GM23338 (cell line): ENCODE results near the gene GATAD2B. TPM values are rescaled to one million over a fixed set of nuclear protein-coding genes. Genes with fewer than 3 reads are reported as not detected.

Experiments used
- ATAC-seq: fragments of 200-7000 bp; cut with Tn5 transposase; 3 replicates; pipeline ENCODE4 v1.9.1; 2020
- DNase-seq: peaks from one replicate; pipeline ENCODE4 v3.0.0-alpha.2; 2015; ENCODE audit warnings: low spot score
- H2AFZ ChIP-seq: fragments of 200-600 bp; sonication (generic); 2 replicates; pipeline ENCODE4 v1.8.0; 2016; ENCODE audit warnings: antibody characterized with exemption, mild to moderate bottlenecking, moderate library complexity
- H3F3A ChIP-seq: fragments of 200-600 bp; sonication (generic); replicated peaks from 2 replicates; pipeline ENCODE4 v1.8.0; 2017; ENCODE audit warnings: antibody characterized with exemption, mixed run types, low read depth
- H3K27ac ChIP-seq: fragments of 200-600 bp; sonication (generic); 2 replicates; pipeline ENCODE4 v1.6.1; 2016; ENCODE audit warnings: low read depth
- H3K27me3 ChIP-seq: fragments of 200-600 bp; sonication (generic); 2 replicates; pipeline ENCODE4 v1.8.0; 2016; ENCODE audit warnings: mild to moderate bottlenecking, mixed run types, moderate library complexity; ENCODE audit not compliant: insufficient read depth
- H3K36me3 ChIP-seq: fragments of 200-600 bp; sonication (generic); 2 replicates; pipeline ENCODE4 v1.8.0; 2016; ENCODE audit warnings: mild to moderate bottlenecking; ENCODE audit not compliant: insufficient read depth
- H3K4me1 ChIP-seq: fragments of 200-600 bp; sonication (generic); 2 replicates; pipeline ENCODE4 v1.8.0; 2016; ENCODE audit warnings: mild to moderate bottlenecking, moderate library complexity; ENCODE audit not compliant: insufficient read depth
- H3K4me2 ChIP-seq: fragments of 200-600 bp; sonication (generic); 2 replicates; pipeline ENCODE4 v1.7.1; 2017; ENCODE audit warnings: mixed run types
- H3K4me3 ChIP-seq: fragments of 200-600 bp; sonication (generic); 2 replicates; pipeline ENCODE4 v1.6.1; 2016; ENCODE audit warnings: mixed run types
- H3K79me2 ChIP-seq: fragments of 200-600 bp; sonication (generic); replicated peaks from 2 replicates; pipeline ENCODE4 v1.8.0; 2017; ENCODE audit warnings: mild to moderate bottlenecking; ENCODE audit not compliant: insufficient read depth
- H3K9me2 ChIP-seq: fragments of 200-600 bp; sonication (generic); 2 replicates; pipeline ENCODE4 v1.8.0; 2017; ENCODE audit not compliant: insufficient read depth
- H4K20me1 ChIP-seq: fragments of 200-600 bp; sonication (generic); replicated peaks from 2 replicates; pipeline ENCODE4 v1.8.0; 2017; ENCODE audit warnings: mild to moderate bottlenecking; ENCODE audit not compliant: insufficient read depth
- H3K27ac Mint-ChIP-seq: 2 replicates; pipeline ENCODE4 v1.8.0; 2020; ENCODE audit warnings: inconsistent platforms, mild to moderate bottlenecking, moderate library complexity, mixed read lengths
- H3K27me3 Mint-ChIP-seq: 3 replicates; pipeline ENCODE4 v1.8.0; 2022; ENCODE audit warnings: low read depth, mild to moderate bottlenecking, moderate library complexity, mixed read lengths, inconsistent platforms; ENCODE audit not compliant: insufficient read depth, poor library complexity
- H3K36me3 Mint-ChIP-seq: 3 replicates; pipeline ENCODE4 v1.8.0; 2021; ENCODE audit warnings: low read depth, mild to moderate bottlenecking, inconsistent platforms, moderate library complexity, mixed read lengths
- H3K4me1 Mint-ChIP-seq: 3 replicates; pipeline ENCODE4 v1.8.0; 2020; ENCODE audit warnings: mild to moderate bottlenecking, inconsistent platforms, mixed read lengths
- H3K4me3 Mint-ChIP-seq: 3 replicates; pipeline ENCODE4 v1.8.0; 2021; ENCODE audit warnings: moderate library complexity, mild to moderate bottlenecking, inconsistent platforms, mixed read lengths
- H3K9me3 Mint-ChIP-seq: 3 replicates; pipeline ENCODE4 v1.8.0; 2020; ENCODE audit warnings: moderate library complexity, mild to moderate bottlenecking, inconsistent platforms, mixed read lengths
- CREB1 ChIP-seq: fragments of 250-450 bp; sonication (Bioruptor Pico); IDR thresholded peaks from 2 replicates; pipeline ENCODE4 v1.5.0; 2020; ENCODE audit warnings: low read depth, mild to moderate bottlenecking, moderate library complexity
- EZH2 ChIP-seq: fragments of 200-600 bp; sonication (generic); IDR thresholded peaks from one replicate; pipeline ENCODE4 v1.8.0; 2017; ENCODE audit warnings: antibody characterized with exemption, mild to moderate bottlenecking, low read depth; ENCODE audit not compliant: unreplicated experiment
- NANOG ChIP-seq: IDR thresholded peaks from 2 replicates; pipeline ENCODE4 v1.6.1; 2016; ENCODE audit warnings: antibody characterized with exemption, borderline replicate concordance
- POLR2AphosphoS5 ChIP-seq: IDR thresholded peaks from 2 replicates; pipeline ENCODE4 v1.6.1; 2016; ENCODE audit warnings: antibody characterized with exemption, low read depth
- STAT1 ChIP-seq: IDR thresholded peaks from one replicate; pipeline ENCODE4 v1.6.1; 2016; ENCODE audit warnings: antibody characterized with exemption; ENCODE audit not compliant: unreplicated experiment
- ZNF331 ChIP-seq: fragments of 250-450 bp; sonication (Bioruptor Pico); IDR thresholded peaks from 2 replicates; pipeline ENCODE4 v1.5.0; 2020; ENCODE audit warnings: low read depth, mild to moderate bottlenecking, moderate library complexity
- polyA plus RNA-seq: library from polyadenylated mRNA; unstranded; fragments of >200 nt; fragmentation: Nextera tagmentation; extraction: Ambion mirVana; gene quantifications from 2 replicates; pipeline ENCODE4 v1.2.1, GENCODE V29; 2016
- total RNA-seq: library from RNA; depleted of rRNA; stranded (reverse); fragments of >200 nt; shearing (Covaris generic); gene quantifications from 2 replicates; pipeline ENCODE4 v1.2.3, GENCODE V29; 2014
- TF ChIP-seq, protein P1 (sequence below): IDR thresholded peaks from one replicate; pipeline ENCODE4 v1.6.1; 2018; ENCODE audit warnings: antibody characterized with exemption; ENCODE audit not compliant: unreplicated experiment
- TF ChIP-seq, protein P2 (sequence below): IDR thresholded peaks from 2 replicates; pipeline ENCODE4 v1.6.1; 2016; ENCODE audit warnings: antibody characterized with exemption
- TF ChIP-seq, protein P3 (sequence below), 2 experiments: fragments of 200-600 bp in 1 of 2; sonication (generic) in 1 of 2; conservative IDR thresholded peaks; 2 replicates each; pipeline versions ENCODE4 v1.5.1 to v1.6.1; 2016 to 2017; ENCODE audit warnings: antibody characterized with exemption in 2 of 2, low read depth in 2 of 2, mild to moderate bottlenecking in 2 of 2, moderate library complexity in 1 of 2

GATAD2B gene
- total and polyA plus RNA-seq, 2 experiments from 2014 or later: 5.2 to 17.8 TPM

DNA sequence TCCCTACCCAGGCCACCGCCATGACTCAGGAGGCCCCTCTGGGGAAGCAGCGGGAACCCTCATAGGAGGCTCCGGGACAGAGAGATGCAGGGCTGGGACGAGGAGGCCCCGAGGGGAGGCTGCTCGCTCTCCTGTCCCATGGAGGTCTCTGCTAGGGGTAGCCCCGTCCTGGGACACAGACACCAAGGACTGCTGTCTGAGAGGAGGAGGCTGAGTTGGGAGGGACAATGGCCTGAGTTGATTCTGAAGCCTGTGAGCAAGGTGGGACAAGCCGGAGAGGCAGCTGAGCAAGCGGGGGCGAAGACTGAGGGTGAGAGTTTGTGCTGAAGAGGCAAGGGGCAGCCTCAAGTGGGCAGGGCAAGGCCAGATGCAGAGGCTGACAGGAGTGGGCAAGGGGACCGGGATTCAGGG, 130.1 kb downstream of the GATAD2B start (continued):
- TF ChIP-seq, protein P1, sequence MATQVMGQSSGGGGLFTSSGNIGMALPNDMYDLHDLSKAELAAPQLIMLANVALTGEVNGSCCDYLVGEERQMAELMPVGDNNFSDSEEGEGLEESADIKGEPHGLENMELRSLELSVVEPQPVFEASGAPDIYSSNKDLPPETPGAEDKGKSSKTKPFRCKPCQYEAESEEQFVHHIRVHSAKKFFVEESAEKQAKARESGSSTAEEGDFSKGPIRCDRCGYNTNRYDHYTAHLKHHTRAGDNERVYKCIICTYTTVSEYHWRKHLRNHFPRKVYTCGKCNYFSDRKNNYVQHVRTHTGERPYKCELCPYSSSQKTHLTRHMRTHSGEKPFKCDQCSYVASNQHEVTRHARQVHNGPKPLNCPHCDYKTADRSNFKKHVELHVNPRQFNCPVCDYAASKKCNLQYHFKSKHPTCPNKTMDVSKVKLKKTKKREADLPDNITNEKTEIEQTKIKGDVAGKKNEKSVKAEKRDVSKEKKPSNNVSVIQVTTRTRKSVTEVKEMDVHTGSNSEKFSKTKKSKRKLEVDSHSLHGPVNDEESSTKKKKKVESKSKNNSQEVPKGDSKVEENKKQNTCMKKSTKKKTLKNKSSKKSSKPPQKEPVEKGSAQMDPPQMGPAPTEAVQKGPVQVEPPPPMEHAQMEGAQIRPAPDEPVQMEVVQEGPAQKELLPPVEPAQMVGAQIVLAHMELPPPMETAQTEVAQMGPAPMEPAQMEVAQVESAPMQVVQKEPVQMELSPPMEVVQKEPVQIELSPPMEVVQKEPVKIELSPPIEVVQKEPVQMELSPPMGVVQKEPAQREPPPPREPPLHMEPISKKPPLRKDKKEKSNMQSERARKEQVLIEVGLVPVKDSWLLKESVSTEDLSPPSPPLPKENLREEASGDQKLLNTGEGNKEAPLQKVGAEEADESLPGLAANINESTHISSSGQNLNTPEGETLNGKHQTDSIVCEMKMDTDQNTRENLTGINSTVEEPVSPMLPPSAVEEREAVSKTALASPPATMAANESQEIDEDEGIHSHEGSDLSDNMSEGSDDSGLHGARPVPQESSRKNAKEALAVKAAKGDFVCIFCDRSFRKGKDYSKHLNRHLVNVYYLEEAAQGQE: no peak

DNA sequence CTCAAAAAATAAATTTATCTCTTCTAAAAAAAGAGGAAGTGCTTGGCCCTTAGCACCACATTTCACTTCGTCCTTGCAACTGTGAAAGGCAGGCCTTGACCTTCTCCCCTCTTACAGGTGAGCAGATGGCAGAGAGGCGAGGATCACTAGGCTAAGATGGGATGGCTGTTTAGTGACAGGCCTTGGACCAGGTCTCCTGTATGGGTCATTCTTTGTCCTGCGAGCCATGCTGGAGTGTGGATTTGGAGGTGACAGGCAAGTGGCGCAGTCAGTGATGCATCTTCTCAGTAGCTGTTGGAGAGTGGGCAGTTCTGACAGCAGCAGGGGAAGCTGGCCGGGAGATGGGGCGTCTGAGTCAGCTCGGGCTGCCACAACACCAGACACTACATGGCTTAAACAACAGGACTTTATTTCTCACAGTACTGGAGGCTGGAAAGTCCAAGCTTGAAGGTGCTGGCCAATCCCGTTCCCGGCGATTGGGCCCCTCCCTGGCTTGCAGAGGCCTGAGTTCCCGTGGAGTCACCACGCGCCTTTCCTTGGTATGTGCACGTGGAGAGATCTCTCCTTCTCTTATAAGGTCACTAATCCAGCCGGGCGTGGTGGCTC, 131.0 kb downstream of the GATAD2B start:
- Histone ChIP-seq H3K27me3 (no peaks in the 10 kb centered on the region), H3K27ac (no peak overlapping the region), H3K36me3 (no peaks in the 10 kb centered on the region), H3K79me2 (no peaks in the 10 kb centered on the region), H3F3A (0 out of 2 replicates have a peak, but pooled peaks cover 12% of the 10 kb centered on the region), H3K4me3 (no peak overlapping the region), H2AFZ (peak overlapping the region; percentile 38; the same call in 1 of the 2 replicates), H3K4me1 (peaks cover 19% of the 10 kb centered on the region), H3K9me2 (no peaks in the 10 kb centered on the region), H3K4me2 (no peak overlapping the region), H4K20me1 (0 out of 2 replicates have a peak, but pooled peaks cover 2% of the 10 kb centered on the region)
- H3K9me3 Mint-ChIP-seq: no peaks in the 10 kb centered on the region
- no peak overlapping the region for H3K27ac Mint-ChIP-seq
- H3K36me3 Mint-ChIP-seq: no peaks in the 10 kb centered on the region
- peaks cover 31% of the 10 kb centered on the region for H3K4me1 Mint-ChIP-seq
- H3K4me3 Mint-ChIP-seq: no peak overlapping the region
- H3K27me3 Mint-ChIP-seq: peaks cover 16% of the 10 kb centered on the region
- DNase-seq (no peak), ATAC-seq (no peak)
- TF ChIP-seq, protein P1: no peak
- TF ChIP-seq, protein P2, sequence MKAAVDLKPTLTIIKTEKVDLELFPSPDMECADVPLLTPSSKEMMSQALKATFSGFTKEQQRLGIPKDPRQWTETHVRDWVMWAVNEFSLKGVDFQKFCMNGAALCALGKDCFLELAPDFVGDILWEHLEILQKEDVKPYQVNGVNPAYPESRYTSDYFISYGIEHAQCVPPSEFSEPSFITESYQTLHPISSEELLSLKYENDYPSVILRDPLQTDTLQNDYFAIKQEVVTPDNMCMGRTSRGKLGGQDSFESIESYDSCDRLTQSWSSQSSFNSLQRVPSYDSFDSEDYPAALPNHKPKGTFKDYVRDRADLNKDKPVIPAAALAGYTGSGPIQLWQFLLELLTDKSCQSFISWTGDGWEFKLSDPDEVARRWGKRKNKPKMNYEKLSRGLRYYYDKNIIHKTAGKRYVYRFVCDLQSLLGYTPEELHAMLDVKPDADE: no peak
- TF ChIP-seq POLR2AphosphoS5 (no peak), STAT1 (no peak), CREB1 (no peak), NANOG (no peak), ZNF331 (CRISPR knock-in tag) (no peak), EZH2 (no peak)
- TF ChIP-seq, protein P3, sequence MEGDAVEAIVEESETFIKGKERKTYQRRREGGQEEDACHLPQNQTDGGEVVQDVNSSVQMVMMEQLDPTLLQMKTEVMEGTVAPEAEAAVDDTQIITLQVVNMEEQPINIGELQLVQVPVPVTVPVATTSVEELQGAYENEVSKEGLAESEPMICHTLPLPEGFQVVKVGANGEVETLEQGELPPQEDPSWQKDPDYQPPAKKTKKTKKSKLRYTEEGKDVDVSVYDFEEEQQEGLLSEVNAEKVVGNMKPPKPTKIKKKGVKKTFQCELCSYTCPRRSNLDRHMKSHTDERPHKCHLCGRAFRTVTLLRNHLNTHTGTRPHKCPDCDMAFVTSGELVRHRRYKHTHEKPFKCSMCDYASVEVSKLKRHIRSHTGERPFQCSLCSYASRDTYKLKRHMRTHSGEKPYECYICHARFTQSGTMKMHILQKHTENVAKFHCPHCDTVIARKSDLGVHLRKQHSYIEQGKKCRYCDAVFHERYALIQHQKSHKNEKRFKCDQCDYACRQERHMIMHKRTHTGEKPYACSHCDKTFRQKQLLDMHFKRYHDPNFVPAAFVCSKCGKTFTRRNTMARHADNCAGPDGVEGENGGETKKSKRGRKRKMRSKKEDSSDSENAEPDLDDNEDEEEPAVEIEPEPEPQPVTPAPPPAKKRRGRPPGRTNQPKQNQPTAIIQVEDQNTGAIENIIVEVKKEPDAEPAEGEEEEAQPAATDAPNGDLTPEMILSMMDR (conservative IDR thresholded peaks at IDR 0.05; ENCODE audit: low read depth in 2 of 2): no peak
